ENCODE data around the gene EML3. TPM values are rescaled to one million over a fixed set of nuclear protein-coding genes. Genes with fewer than 3 reads are reported as not detected.
A peak's percentile ranks its signal among the peaks of the same experiment; 100 is the strongest.

The EML3 gene
- total and polyA plus RNA-seq, 2 of the 13 experiments (the other 11 are each of a cell fraction or from before 2014, with no cell fraction given) = 10.6 to 12.3 TPM

GRCh38 chr11:62591448-62592145 is 21.0 kb downstream of the EML3 start, which contains the start of gene TUT1 (continued):
- TF ChIP-seq ZHX2 (IDR thresholded peaks at IDR 0.05; ENCODE audit: low read depth) (peak; percentile 94), ZHX2 (CRISPR knock-in tag; IDR thresholded peaks at IDR 0.05; ENCODE audit: borderline replicate concordance) (no peak), DZIP1 (CRISPR knock-in tag; IDR thresholded peaks at IDR 0.05) (0 out of 2 replicates have a peak, but pooled peaks have one; percentile 8), MATR3 (CRISPR knock-in tag; IDR thresholded peaks at IDR 0.05) (no peak), ZBTB33 (CRISPR knock-in tag; IDR thresholded peaks at IDR 0.05) (peak; percentile 73; the same call in 1 of the 2 replicates), ZNF609 (CRISPR knock-in tag; IDR thresholded peaks at IDR 0.05; ENCODE audit: borderline replicate concordance) (0 out of 2 replicates have a peak, but pooled peaks have one; percentile 29), SOX6 (IDR thresholded peaks at IDR 0.05) (no peak), SOX6 (CRISPR knock-in tag; IDR thresholded peaks at IDR 0.05) (peak; percentile 79), ZNF292 (CRISPR knock-in tag; IDR thresholded peaks at IDR 0.05; ENCODE audit: borderline replicate concordance, low read depth) (peak; percentile 19; the same call in 1 of the 2 replicates), ZBTB46 (CRISPR knock-in tag; IDR thresholded peaks at IDR 0.05; ENCODE audit: borderline replicate concordance) (no peak; the same call in 1 of the 2 replicates)

Data from HepG2 (cell line).